ENCODE measurements around the gene EIF3K. TPM values are rescaled to one million over a fixed set of nuclear protein-coding genes. Genes with fewer than 3 reads are reported as not detected.

The EIF3K gene
- total and polyA plus RNA-seq, 10 of the 15 experiments (the other 5 are each of a cell fraction or from before 2014, with no cell fraction given), result 330 to 927 (median 436) TPM

DNA sequence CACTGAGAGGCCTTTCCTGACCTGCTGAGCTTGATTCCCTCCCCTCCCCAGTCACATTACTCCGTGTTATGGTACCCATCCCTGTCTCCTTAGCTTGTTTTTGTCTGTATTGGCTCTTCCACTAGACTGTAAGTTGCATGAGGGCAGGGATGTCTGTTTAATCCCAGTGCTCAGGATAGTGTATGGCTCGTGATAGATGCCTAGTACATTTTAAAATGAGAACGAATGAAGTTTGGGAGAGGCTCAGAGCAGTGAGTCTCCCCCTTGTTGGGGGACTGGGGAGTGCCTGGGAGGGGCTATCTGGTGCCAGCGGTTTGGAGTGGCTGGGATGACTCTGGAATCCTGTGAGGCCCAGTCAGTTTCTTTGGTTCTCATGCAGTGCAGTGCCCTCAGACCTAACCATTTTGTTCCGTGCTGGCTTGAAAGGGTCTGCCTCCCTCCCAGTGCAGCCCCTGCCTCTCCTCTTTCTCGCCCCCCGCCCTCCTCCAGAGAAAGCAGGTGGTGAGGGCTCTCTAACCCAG lies 63.9 kb downstream of the EIF3K start:
- no TSS peak for BruUV-seq (replicated peaks)
- H3K79me2 ChIP-seq (ENCODE audit: control insufficient read depth, insufficient read depth, low read length), result peaks cover 84% of the 10 kb centered on the region
- H4K20me1 ChIP-seq (ENCODE audit: control insufficient read depth, insufficient read depth), result no peaks in the 10 kb centered on the region; the same call in 1 of the 2 replicates
- ATAC-seq (no peak), DNase-seq (ENCODE audit: low read depth, low spot score) (no peak), FAIRE-seq (no peak)
- ChIA-PET RAD21 (ENCODE audit: unreplicated experiment) (interaction anchor here (0.6 kb wide), 1 partner anchor 35 kb away, joined by 3 read pairs; no protein-coding TSS in a partner anchor), POLR2A (no interaction called here), SMC1A (ENCODE audit: uncharacterized antibody, unreplicated experiment) (interaction anchor here (0.9 to 1.0 kb wide), 2 partner anchors 12 to 14 kb away, joined by 3 read pairs; no protein-coding TSS in a partner anchor), CTCF (interaction anchor here (0.8 to 1.2 kb wide), 3 partner anchors 12 to 280 kb away, joined by 4 to 8 read pairs (median 7); partner anchors contain the start of gene FAM98C)
- H3K27ac ChIP-seq (ENCODE audit: control insufficient read depth, insufficient read depth), result peak overlapping the region; percentile 70
- TF ChIP-seq, protein P1, sequence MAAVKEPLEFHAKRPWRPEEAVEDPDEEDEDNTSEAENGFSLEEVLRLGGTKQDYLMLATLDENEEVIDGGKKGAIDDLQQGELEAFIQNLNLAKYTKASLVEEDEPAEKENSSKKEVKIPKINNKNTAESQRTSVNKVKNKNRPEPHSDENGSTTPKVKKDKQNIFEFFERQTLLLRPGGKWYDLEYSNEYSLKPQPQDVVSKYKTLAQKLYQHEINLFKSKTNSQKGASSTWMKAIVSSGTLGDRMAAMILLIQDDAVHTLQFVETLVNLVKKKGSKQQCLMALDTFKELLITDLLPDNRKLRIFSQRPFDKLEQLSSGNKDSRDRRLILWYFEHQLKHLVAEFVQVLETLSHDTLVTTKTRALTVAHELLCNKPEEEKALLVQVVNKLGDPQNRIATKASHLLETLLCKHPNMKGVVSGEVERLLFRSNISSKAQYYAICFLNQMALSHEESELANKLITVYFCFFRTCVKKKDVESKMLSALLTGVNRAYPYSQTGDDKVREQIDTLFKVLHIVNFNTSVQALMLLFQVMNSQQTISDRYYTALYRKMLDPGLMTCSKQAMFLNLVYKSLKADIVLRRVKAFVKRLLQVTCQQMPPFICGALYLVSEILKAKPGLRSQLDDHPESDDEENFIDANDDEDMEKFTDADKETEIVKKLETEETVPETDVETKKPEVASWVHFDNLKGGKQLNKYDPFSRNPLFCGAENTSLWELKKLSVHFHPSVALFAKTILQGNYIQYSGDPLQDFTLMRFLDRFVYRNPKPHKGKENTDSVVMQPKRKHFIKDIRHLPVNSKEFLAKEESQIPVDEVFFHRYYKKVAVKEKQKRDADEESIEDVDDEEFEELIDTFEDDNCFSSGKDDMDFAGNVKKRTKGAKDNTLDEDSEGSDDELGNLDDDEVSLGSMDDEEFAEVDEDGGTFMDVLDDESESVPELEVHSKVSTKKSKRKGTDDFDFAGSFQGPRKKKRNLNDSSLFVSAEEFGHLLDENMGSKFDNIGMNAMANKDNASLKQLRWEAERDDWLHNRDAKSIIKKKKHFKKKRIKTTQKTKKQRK (IDR thresholded peaks at IDR 0.05; ENCODE audit: low read depth, low read length), result no peak
- TF ChIP-seq IRF5 (IDR thresholded peaks at IDR 0.05; ENCODE audit: borderline replicate concordance), result no peak
- no peak for TF ChIP-seq SREBF1 (IDR thresholded peaks at IDR 0.05; ENCODE audit: low read length)
- TF ChIP-seq, protein P2, sequence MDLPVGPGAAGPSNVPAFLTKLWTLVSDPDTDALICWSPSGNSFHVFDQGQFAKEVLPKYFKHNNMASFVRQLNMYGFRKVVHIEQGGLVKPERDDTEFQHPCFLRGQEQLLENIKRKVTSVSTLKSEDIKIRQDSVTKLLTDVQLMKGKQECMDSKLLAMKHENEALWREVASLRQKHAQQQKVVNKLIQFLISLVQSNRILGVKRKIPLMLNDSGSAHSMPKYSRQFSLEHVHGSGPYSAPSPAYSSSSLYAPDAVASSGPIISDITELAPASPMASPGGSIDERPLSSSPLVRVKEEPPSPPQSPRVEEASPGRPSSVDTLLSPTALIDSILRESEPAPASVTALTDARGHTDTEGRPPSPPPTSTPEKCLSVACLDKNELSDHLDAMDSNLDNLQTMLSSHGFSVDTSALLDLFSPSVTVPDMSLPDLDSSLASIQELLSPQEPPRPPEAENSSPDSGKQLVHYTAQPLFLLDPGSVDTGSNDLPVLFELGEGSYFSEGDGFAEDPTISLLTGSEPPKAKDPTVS (IDR thresholded peaks at IDR 0.05; ENCODE audit: low read depth, low read length), result no peak
- TF ChIP-seq, protein P3, sequence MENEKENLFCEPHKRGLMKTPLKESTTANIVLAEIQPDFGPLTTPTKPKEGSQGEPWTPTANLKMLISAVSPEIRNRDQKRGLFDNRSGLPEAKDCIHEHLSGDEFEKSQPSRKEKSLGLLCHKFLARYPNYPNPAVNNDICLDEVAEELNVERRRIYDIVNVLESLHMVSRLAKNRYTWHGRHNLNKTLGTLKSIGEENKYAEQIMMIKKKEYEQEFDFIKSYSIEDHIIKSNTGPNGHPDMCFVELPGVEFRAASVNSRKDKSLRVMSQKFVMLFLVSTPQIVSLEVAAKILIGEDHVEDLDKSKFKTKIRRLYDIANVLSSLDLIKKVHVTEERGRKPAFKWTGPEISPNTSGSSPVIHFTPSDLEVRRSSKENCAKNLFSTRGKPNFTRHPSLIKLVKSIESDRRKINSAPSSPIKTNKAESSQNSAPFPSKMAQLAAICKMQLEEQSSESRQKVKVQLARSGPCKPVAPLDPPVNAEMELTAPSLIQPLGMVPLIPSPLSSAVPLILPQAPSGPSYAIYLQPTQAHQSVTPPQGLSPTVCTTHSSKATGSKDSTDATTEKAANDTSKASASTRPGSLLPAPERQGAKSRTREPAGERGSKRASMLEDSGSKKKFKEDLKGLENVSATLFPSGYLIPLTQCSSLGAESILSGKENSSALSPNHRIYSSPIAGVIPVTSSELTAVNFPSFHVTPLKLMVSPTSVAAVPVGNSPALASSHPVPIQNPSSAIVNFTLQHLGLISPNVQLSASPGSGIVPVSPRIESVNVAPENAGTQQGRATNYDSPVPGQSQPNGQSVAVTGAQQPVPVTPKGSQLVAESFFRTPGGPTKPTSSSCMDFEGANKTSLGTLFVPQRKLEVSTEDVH (IDR thresholded peaks at IDR 0.05; ENCODE audit: low read depth, partially characterized antibody), result no peak
- no peak for TF ChIP-seq BCL11A (IDR thresholded peaks at IDR 0.05; ENCODE audit: low read depth, low read length)
- in situ Hi-C loops (cut with MboI), result no loop called here
- intact Hi-C loops (cut with micrococcal nuclease; ENCODE audit: unreplicated experiment), result no loop called here
- H3K36me3 ChIP-seq (ENCODE audit: control insufficient read depth in 2 of 2, insufficient read depth in 2 of 2, low read length in 1 of 2), result peaks cover 0 to 9% of the 10 kb centered on the region in 2 experiments; a peak in 2 of 4 replicates
- H3K4me1 ChIP-seq (ENCODE audit: control insufficient read depth, insufficient read depth, low read length), result peaks cover 57% of the 10 kb centered on the region
- no peak overlapping the region for H3K4me2 ChIP-seq (ENCODE audit: control insufficient read depth, insufficient read depth)
- H3K9ac ChIP-seq (ENCODE audit: control insufficient read depth, insufficient read depth, low read length), result no peak overlapping the region
- no peak overlapping the region for H2AFZ ChIP-seq (ENCODE audit: control insufficient read depth, low read depth, low read length)
- H3K9me3 ChIP-seq (replicated peaks; ENCODE audit: control insufficient read depth, insufficient read depth, low read length), result no peaks in the 10 kb centered on the region
- no peak overlapping the region for H3K4me3 ChIP-seq
- H3K27me3 ChIP-seq (replicated peaks in 1 of 2; ENCODE audit: control insufficient read depth in 2 of 2, insufficient read depth in 2 of 2, low read length in 1 of 2), result no peaks in the 10 kb centered on the region
- 96% methylated on average over 5 of the region's 7 CpGs for WGBS (ENCODE audit: insufficient coverage, insufficient replicate concordance, low lambda C conversion rate, missing lambda C conversion rate)

Measured in GM12878 (cell line).